Breast epithelium (tissue), 4 donors: Measurements from ENCODE around the gene NOL3. TPM values are rescaled to one million over a fixed set of nuclear protein-coding genes. Genes with fewer than 3 reads are reported as not detected.

Source experiments
- DNase-seq, 2 donors: peaks; one replicate each; pipeline ENCODE4 v3.0.0-alpha.2; 2019; ENCODE audit warnings: low spot score in 2 of 2
- H3K27ac ChIP-seq, 2 donors: fragments of 200-600 bp; sonication (generic) in 1 of 2; one replicate each; pipeline ENCODE4 v1.5.1; 2016 to 2019; ENCODE audit warnings: mild to moderate bottlenecking in 1 of 2
- H3K27me3 ChIP-seq, 2 donors: fragments of 200-600 bp; sonication (generic) in 1 of 2; one replicate each; pipeline versions ENCODE4 v1.5.1 to v1.6.0; 2017 to 2019; ENCODE audit warnings: control low read depth in 1 of 2, mild to moderate bottlenecking in 1 of 2
- H3K36me3 ChIP-seq: fragments of 200-600 bp; one replicate; pipeline ENCODE4 v1.5.1; 2019
- H3K4me1 ChIP-seq, 2 donors: fragments of 200-600 bp; sonication (generic); one replicate each; pipeline ENCODE4 v1.5.1; 2016 to 2019; ENCODE audit warnings: control low read depth in 1 of 2
- H3K4me3 ChIP-seq, 3 donors: fragments of 200-600 bp; sonication (generic); 1 replicate in 2 of 3; 2 replicates in 1 of 3; pipeline ENCODE4 v1.5.1; 2016 to 2019; ENCODE audit warnings: mild to moderate bottlenecking in 3 of 3, moderate library complexity in 2 of 3
- H3K9me3 ChIP-seq, 2 donors: fragments of 200-600 bp; sonication (generic) in 1 of 2; one replicate each; pipeline ENCODE4 v1.5.1; 2016 to 2019; ENCODE audit warnings: control low read depth in 1 of 2
- CTCF ChIP-seq, 3 donors: fragments of 450-650 bp; IDR thresholded peaks; one replicate each; pipeline ENCODE4 v1.5.1; 2016 to 2017; ENCODE audit warnings: antibody characterized with exemption in 3 of 3, mild to moderate bottlenecking in 3 of 3, moderate library complexity in 3 of 3
- POLR2A ChIP-seq: fragments of 450-650 bp; IDR thresholded peaks from one replicate; pipeline ENCODE4 v1.6.1; 2016; ENCODE audit warnings: antibody characterized with exemption, mild to moderate bottlenecking, moderate library complexity
- POLR2AphosphoS5 ChIP-seq, 3 donors: sonication (generic); formaldehyde crosslinking; IDR thresholded peaks; one replicate each; pipeline ENCODE4 v1.6.1; 2017; ENCODE audit warnings: antibody characterized with exemption in 3 of 3
- intact Hi-C: fragments of 100-400 bp; cut with DNase I; formaldehyde crosslinking; loops from one replicate; pipeline ENCODE4 v1.15.1; 2023; ENCODE audit warnings: low total_unique reads
- total RNA-seq, 3 donors: library from RNA; depleted of rRNA; stranded (reverse); fragments of >200 nt; gene quantifications; one replicate each; pipeline ENCODE4 v1.1.0, GENCODE V29; 2016

Gene NOL3
- total RNA-seq, 3 donors from 2014 or later, result 39.7 to 87.7 (median 45.9) TPM

- Histone ChIP-seq H3K27ac (peak overlapping the region; percentile 76 to 87), H3K4me1 (peaks cover 5 to 11% of the 10 kb centered on the region in 2 donors)
Measured at GRCh38 chr16:67177743-67178699, 7.7 kb downstream of the NOL3 start.

GRCh38 chr16:67179421-67180080 lies 9.2 kb downstream of the NOL3 start:
- H3K4me1 ChIP-seq, result peaks cover 3 to 11% of the 10 kb centered on the region in 2 donors
- H3K9me3 ChIP-seq, result no peaks in the 10 kb centered on the region
- no peaks in the 10 kb centered on the region for H3K27me3 ChIP-seq
- H3K36me3 ChIP-seq, result no peaks in the 10 kb centered on the region
- H3K4me3 ChIP-seq, result no peak overlapping the region
- no peak for DNase-seq
- TF ChIP-seq POLR2AphosphoS5 (IDR thresholded peaks at IDR 0.05) (no peak), CTCF (IDR thresholded peaks at IDR 0.05) (no peak), POLR2A (no peak)
- intact Hi-C loops, result loop anchor here (10.0 kb wide), 1 partner anchor 235 kb away; the partner anchor contains the start of gene ZDHHC1
- peak overlapping the region in 1 of 2 donors; percentile 76 for H3K27ac ChIP-seq

More at GRCh38 chr16:67177743-67178699, 7.7 kb downstream of the NOL3 start:
- intact Hi-C loops, result loop anchor here (10.0 kb wide), 1 partner anchor 237 kb away; the partner anchor contains the start of gene ZDHHC1
- peak; percentile 19 to 59 (median 52) for TF ChIP-seq POLR2AphosphoS5 (IDR thresholded peaks at IDR 0.05)
- no peak for TF ChIP-seq POLR2A
- peak in 2 of 3 donors; percentile 15 to 29 for TF ChIP-seq CTCF (IDR thresholded peaks at IDR 0.05)
- DNase-seq, result peak; percentile 74 to 82
- Histone ChIP-seq H3K9me3 (no peaks in the 10 kb centered on the region), H3K27me3 (no peaks in the 10 kb centered on the region), H3K36me3 (no peaks in the 10 kb centered on the region), H3K4me3 (peak overlapping the region; percentile 29 to 77 (median 56))

GRCh38 chr16:67180166-67180565 lies 9.8 kb downstream of the NOL3 start:
- intact Hi-C loops, result no loop called here
- H3K4me1 ChIP-seq, result peaks cover 4 to 14% of the 10 kb centered on the region in 2 donors

GRCh38 chr16:67181346-67181745 lies 11.0 kb downstream of the NOL3 start:
- H3K27me3 ChIP-seq, result no peaks in the 10 kb centered on the region
- no peak overlapping the region for H3K4me3 ChIP-seq
- intact Hi-C loops, result loop anchor here (1.0 kb wide), 1 partner anchor 28 kb away; no protein-coding TSS in a partner anchor
- no peaks in the 10 kb centered on the region for H3K36me3 ChIP-seq
- H3K27ac ChIP-seq, result peak overlapping the region in 1 of 2 donors; percentile 82
- TF ChIP-seq CTCF (IDR thresholded peaks at IDR 0.05) (no peak), POLR2AphosphoS5 (IDR thresholded peaks at IDR 0.05) (no peak), POLR2A (no peak)
- peaks cover 7 to 14% of the 10 kb centered on the region in 2 donors for H3K4me1 ChIP-seq
- H3K9me3 ChIP-seq, result no peaks in the 10 kb centered on the region
- no peak for DNase-seq

More at GRCh38 chr16:67180166-67180565, 9.8 kb downstream of the NOL3 start:
- TF ChIP-seq POLR2AphosphoS5 (IDR thresholded peaks at IDR 0.05) (no peak), POLR2A (no peak), CTCF (IDR thresholded peaks at IDR 0.05) (no peak)
- DNase-seq, result no peak
- no peak overlapping the region for H3K4me3 ChIP-seq
- H3K27ac ChIP-seq, result no peak overlapping the region
- H3K36me3 ChIP-seq, result no peaks in the 10 kb centered on the region
- no peaks in the 10 kb centered on the region for H3K27me3 ChIP-seq
- H3K9me3 ChIP-seq, result no peaks in the 10 kb centered on the region
